Neural cell (in vitro differentiated cells): ENCODE data around the gene BFSP1. TPM values are rescaled to one million over a fixed set of nuclear protein-coding genes. Genes with fewer than 3 reads are reported as not detected.

Experiments
- H2AFZ ChIP-seq: fragments of 200-600, 300-800 bp; sonication (generic), shearing (Covaris generic); 2 replicates; pipeline ENCODE4 v1.6.0; 2014; ENCODE audit warnings: low read depth, mild to moderate bottlenecking, antibody characterized with exemption, low read length, moderate library complexity
- H3F3A ChIP-seq: fragments of 200-600 bp; shearing (Covaris generic); 2 replicates; pipeline ENCODE4 v1.6.1; 2016; ENCODE audit warnings: mild to moderate bottlenecking, moderate library complexity, mixed read lengths, antibody characterized with exemption, low read length; ENCODE audit not compliant: insufficient read depth, poor library complexity, severe bottlenecking
- H3K27ac ChIP-seq: fragments of 200-600, 300-800 bp; sonication (generic), shearing (Covaris generic); 2 replicates; pipeline ENCODE4 v1.5.1; 2014; ENCODE audit warnings: mild to moderate bottlenecking, low read length, moderate library complexity
- H3K27me3 ChIP-seq: fragments of 300-800, 200-600 bp; sonication (generic), shearing (Covaris generic); 2 replicates; pipeline ENCODE4 v1.6.0; 2014; ENCODE audit warnings: mild to moderate bottlenecking, low read depth, low read length, moderate library complexity; ENCODE audit not compliant: insufficient read depth
- H3K36me3 ChIP-seq: fragments of 300-800, 200-600 bp; sonication (generic), shearing (Covaris generic); 2 replicates; pipeline ENCODE4 v1.5.1; 2014; ENCODE audit warnings: mild to moderate bottlenecking, antibody characterized with exemption, low read length, moderate library complexity; ENCODE audit not compliant: insufficient read depth
- H3K4me2 ChIP-seq: fragments of 300-800, 200-600 bp; sonication (generic), shearing (Covaris generic); 2 replicates; pipeline ENCODE4 v1.6.0; 2014; ENCODE audit warnings: mild to moderate bottlenecking, low read length
- H3K4me3 ChIP-seq: fragments of 300-800, 200-600 bp; sonication (generic), shearing (Covaris generic); 2 replicates; pipeline ENCODE4 v1.5.1; 2014; ENCODE audit warnings: mild to moderate bottlenecking, low read length, moderate library complexity
- H3K79me2 ChIP-seq: fragments of 200-600 bp; shearing (Covaris generic); replicated peaks from 2 replicates; pipeline ENCODE4 v1.6.0; 2014; ENCODE audit warnings: mild to moderate bottlenecking, low read length, moderate library complexity; ENCODE audit not compliant: insufficient read depth
- H3K9ac ChIP-seq: fragments of 300-800, 200-600 bp; sonication (generic), shearing (Covaris generic); 2 replicates; pipeline ENCODE4 v1.6.1; 2016; ENCODE audit warnings: mild to moderate bottlenecking, low read length, mixed read lengths
- H3K9me2 ChIP-seq: fragments of 200-600 bp; shearing (Covaris generic); 2 replicates; pipeline ENCODE4 v1.6.1; 2016; ENCODE audit warnings: mild to moderate bottlenecking, low read length, mixed read lengths; ENCODE audit not compliant: insufficient read depth
- H3K9me3 ChIP-seq: fragments of 200-600, 300-800 bp; sonication (generic), shearing (Covaris generic); 2 replicates; pipeline ENCODE4 v1.6.1; 2016; ENCODE audit warnings: mild to moderate bottlenecking, mixed run types, low read length, moderate library complexity, mixed read lengths
- H4K20me1 ChIP-seq: fragments of 200-600 bp; shearing (Covaris generic); 2 replicates; pipeline ENCODE4 v1.6.1; 2016; ENCODE audit warnings: mild to moderate bottlenecking, mixed run types; ENCODE audit not compliant: insufficient read depth
- EP300 ChIP-seq: fragments of 450-650 bp; conservative IDR thresholded peaks from 2 replicates; pipeline ENCODE4 v1.6.1; 2014; ENCODE audit warnings: antibody characterized with exemption, mild to moderate bottlenecking, moderate library complexity; ENCODE audit not compliant: poor library complexity, severe bottlenecking
- EZH2 ChIP-seq: fragments of 200-600, 300-800 bp; shearing (Covaris generic), sonication (generic); IDR thresholded peaks from 2 replicates; pipeline ENCODE4 v1.6.1; 2014; ENCODE audit warnings: antibody characterized with exemption, low read length, borderline replicate concordance, mild to moderate bottlenecking; ENCODE audit not compliant: insufficient read depth, poor library complexity, severe bottlenecking
- MXI1 ChIP-seq: fragments of 450-650 bp; conservative IDR thresholded peaks from 2 replicates; pipeline ENCODE4 v1.6.1; 2014; ENCODE audit warnings: antibody characterized with exemption, mild to moderate bottlenecking; ENCODE audit not compliant: poor library complexity, severe bottlenecking
- POLR2AphosphoS5 ChIP-seq: IDR thresholded peaks from 2 replicates; pipeline ENCODE4 v1.6.1; 2012
- RAD21 ChIP-seq: fragments of 450-650 bp; conservative IDR thresholded peaks from 2 replicates; pipeline ENCODE4 v1.6.1; 2014; ENCODE audit warnings: antibody characterized with exemption, mild to moderate bottlenecking, moderate library complexity
- SMC3 ChIP-seq: fragments of 450-650 bp; conservative IDR thresholded peaks from 2 replicates; pipeline ENCODE4 v1.6.1; 2014; ENCODE audit warnings: antibody characterized with exemption, mild to moderate bottlenecking, moderate library complexity; ENCODE audit not compliant: poor library complexity
- TAF1 ChIP-seq: IDR thresholded peaks from 2 replicates; pipeline ENCODE4 v1.6.1; 2012; ENCODE audit warnings: low read depth
- polyA plus RNA-seq: library from polyadenylated mRNA; depleted of rRNA; stranded (reverse); fragments of >200 nt; gene quantifications from 2 replicates; pipeline ENCODE4 v1.2.3, GENCODE V29; 2014
- TF ChIP-seq, protein P1 (sequence below): IDR thresholded peaks from 2 replicates; pipeline ENCODE4 v1.6.1; 2012; ENCODE audit warnings: borderline replicate concordance
- TF ChIP-seq, protein P2 (sequence below): fragments of 450-650 bp; IDR thresholded peaks from 2 replicates; pipeline ENCODE4 v1.5.1; 2014; ENCODE audit warnings: antibody characterized with exemption, mild to moderate bottlenecking, moderate library complexity; ENCODE audit not compliant: poor library complexity, severe bottlenecking

Gene BFSP1
- polyA plus RNA-seq, 1 donor from 2014 or later = 1.3 TPM

DNA sequence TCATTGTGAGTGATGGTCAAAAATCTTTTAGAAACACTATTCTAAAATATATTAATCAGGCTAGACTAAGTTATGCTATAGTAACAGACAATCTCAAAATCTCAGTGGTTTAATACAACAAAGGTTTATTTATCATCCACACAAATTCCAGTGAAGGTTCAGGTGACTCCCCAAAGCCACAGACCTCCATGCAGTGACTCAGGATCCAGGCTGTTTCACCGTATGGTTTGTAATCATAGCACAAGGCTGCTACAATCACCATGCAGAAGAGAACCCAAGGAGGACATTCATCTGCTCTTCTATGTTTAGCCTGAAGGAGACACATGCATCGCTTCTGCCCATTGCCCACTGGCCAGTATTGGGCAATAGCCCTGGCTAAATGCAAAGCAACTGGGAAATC is 46.2 kb downstream of the BFSP1 start:
- TF ChIP-seq TAF1 (no peak), EP300 (no peak), POLR2AphosphoS5 (no peak), RAD21 (no peak), MXI1 (no peak)
- TF ChIP-seq, protein P1, sequence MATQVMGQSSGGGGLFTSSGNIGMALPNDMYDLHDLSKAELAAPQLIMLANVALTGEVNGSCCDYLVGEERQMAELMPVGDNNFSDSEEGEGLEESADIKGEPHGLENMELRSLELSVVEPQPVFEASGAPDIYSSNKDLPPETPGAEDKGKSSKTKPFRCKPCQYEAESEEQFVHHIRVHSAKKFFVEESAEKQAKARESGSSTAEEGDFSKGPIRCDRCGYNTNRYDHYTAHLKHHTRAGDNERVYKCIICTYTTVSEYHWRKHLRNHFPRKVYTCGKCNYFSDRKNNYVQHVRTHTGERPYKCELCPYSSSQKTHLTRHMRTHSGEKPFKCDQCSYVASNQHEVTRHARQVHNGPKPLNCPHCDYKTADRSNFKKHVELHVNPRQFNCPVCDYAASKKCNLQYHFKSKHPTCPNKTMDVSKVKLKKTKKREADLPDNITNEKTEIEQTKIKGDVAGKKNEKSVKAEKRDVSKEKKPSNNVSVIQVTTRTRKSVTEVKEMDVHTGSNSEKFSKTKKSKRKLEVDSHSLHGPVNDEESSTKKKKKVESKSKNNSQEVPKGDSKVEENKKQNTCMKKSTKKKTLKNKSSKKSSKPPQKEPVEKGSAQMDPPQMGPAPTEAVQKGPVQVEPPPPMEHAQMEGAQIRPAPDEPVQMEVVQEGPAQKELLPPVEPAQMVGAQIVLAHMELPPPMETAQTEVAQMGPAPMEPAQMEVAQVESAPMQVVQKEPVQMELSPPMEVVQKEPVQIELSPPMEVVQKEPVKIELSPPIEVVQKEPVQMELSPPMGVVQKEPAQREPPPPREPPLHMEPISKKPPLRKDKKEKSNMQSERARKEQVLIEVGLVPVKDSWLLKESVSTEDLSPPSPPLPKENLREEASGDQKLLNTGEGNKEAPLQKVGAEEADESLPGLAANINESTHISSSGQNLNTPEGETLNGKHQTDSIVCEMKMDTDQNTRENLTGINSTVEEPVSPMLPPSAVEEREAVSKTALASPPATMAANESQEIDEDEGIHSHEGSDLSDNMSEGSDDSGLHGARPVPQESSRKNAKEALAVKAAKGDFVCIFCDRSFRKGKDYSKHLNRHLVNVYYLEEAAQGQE = no peak
- TF ChIP-seq, protein P2, sequence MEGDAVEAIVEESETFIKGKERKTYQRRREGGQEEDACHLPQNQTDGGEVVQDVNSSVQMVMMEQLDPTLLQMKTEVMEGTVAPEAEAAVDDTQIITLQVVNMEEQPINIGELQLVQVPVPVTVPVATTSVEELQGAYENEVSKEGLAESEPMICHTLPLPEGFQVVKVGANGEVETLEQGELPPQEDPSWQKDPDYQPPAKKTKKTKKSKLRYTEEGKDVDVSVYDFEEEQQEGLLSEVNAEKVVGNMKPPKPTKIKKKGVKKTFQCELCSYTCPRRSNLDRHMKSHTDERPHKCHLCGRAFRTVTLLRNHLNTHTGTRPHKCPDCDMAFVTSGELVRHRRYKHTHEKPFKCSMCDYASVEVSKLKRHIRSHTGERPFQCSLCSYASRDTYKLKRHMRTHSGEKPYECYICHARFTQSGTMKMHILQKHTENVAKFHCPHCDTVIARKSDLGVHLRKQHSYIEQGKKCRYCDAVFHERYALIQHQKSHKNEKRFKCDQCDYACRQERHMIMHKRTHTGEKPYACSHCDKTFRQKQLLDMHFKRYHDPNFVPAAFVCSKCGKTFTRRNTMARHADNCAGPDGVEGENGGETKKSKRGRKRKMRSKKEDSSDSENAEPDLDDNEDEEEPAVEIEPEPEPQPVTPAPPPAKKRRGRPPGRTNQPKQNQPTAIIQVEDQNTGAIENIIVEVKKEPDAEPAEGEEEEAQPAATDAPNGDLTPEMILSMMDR = no peak
- no peaks in the 10 kb centered on the region for H3K36me3 ChIP-seq
- no peak overlapping the region for H3K27ac ChIP-seq
- H3K27me3 ChIP-seq = no peaks in the 10 kb centered on the region
- H2AFZ ChIP-seq = no peak overlapping the region
- H3K9ac ChIP-seq = no peak overlapping the region
- H3K9me2 ChIP-seq = no peaks in the 10 kb centered on the region
- no peaks in the 10 kb centered on the region for H3F3A ChIP-seq
- H3K4me2 ChIP-seq = no peak overlapping the region
- H3K79me2 ChIP-seq = no peaks in the 10 kb centered on the region
- no peak overlapping the region for H3K4me3 ChIP-seq
- H3K9me3 ChIP-seq = no peaks in the 10 kb centered on the region
- no peaks in the 10 kb centered on the region for H4K20me1 ChIP-seq

DNA sequence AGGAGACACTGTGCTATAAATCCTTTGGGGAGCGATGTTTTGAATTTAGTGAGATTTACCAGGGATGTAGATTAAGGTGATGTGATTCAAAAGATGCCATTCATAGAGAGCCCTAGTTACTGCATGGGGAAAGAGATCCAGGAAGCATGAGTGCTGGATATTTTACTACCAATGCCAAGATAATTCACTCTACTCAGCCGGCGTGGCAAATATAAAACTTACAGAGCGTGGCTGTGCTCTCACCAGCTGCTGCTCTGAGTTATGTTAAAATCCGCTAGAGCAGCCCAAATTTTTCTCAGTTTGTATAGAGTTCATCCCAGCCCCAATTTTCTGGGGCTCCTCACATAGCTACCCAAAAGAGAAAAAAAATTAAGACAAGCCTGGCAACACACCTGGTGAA is 48.6 kb downstream of the BFSP1 start:
- H3K9ac ChIP-seq = no peak overlapping the region
- H3K4me2 ChIP-seq = no peak overlapping the region
- no peaks in the 10 kb centered on the region for H3F3A ChIP-seq
- no peaks in the 10 kb centered on the region for H4K20me1 ChIP-seq
- H3K4me3 ChIP-seq = no peak overlapping the region
- no peaks in the 10 kb centered on the region for H3K79me2 ChIP-seq
- H3K27me3 ChIP-seq = no peaks in the 10 kb centered on the region
- H2AFZ ChIP-seq = no peak overlapping the region
- H3K9me3 ChIP-seq = no peaks in the 10 kb centered on the region
- no peak overlapping the region for H3K27ac ChIP-seq
- H3K36me3 ChIP-seq = no peaks in the 10 kb centered on the region
- no peaks in the 10 kb centered on the region for H3K9me2 ChIP-seq
- no peak for TF ChIP-seq POLR2AphosphoS5
- TF ChIP-seq TAF1 = no peak
- no peak for TF ChIP-seq SMC3
- TF ChIP-seq EZH2 = no peak
- no peak for TF ChIP-seq EP300
- TF ChIP-seq, protein P1 = no peak
- TF ChIP-seq, protein P2 = no peak
- TF ChIP-seq MXI1 = no peak
- TF ChIP-seq RAD21 = no peak
